GM12801 (cell line): Measurements from ENCODE around the gene PAMR1.

ENCODE experiments used
- CTCF ChIP-seq: IDR thresholded peaks from one replicate; pipeline ENCODE4 v1.5.1; 2011; ENCODE audit warnings: control low read depth; ENCODE audit not compliant: insufficient read length; ENCODE audit errors: extremely low read depth

The PAMR1 gene

GRCh38 chr11:35466058-35466457 is 59.4 kb downstream of the PAMR1 start:
- TF ChIP-seq CTCF: no peak

DNA sequence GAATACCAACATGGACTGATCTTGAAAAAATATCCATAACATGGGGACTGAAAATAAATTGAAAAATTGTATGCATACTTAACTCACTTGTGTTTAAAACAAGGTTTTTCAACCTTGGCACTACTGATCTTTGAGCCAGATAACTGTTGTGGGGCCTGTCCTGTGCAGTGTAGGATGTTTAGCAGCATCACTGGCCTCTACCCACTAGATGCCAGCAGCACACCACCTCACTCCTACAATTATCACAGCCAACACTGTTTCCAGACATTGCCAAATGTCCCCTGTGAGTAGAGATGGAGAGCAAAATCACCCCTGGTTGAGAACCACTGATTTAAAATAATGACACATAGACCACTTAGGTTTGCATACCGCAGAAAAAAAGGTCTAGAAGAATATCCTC is 61.1 kb downstream of the PAMR1 start:
- no peak for TF ChIP-seq CTCF

GRCh38 chr11:35463331-35463751 is 62.1 kb downstream of the PAMR1 start:
- no peak for TF ChIP-seq CTCF

GRCh38 chr11:35461917-35462538 is 63.4 kb downstream of the PAMR1 start:
- TF ChIP-seq CTCF: no peak

DNA sequence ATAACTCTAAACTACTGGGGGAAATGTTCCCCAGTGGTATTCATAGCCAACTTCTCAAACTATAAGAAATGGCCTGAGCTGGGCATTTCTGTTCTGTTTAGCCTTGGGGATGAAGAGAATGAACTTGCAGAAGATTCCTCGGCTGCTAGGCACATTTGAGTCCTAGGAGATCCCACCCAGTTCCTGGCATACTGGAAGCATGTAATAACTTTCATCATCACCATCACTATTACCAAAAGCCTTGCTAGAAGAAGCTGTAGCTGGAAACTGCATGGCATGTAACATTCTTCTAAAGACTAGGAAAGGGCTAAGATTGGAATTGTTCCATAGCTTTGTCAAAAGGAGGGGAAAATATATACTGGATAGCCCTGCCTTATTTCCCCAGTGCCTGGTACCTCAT is 65.9 kb downstream of the PAMR1 start:
- no peak for TF ChIP-seq CTCF

DNA sequence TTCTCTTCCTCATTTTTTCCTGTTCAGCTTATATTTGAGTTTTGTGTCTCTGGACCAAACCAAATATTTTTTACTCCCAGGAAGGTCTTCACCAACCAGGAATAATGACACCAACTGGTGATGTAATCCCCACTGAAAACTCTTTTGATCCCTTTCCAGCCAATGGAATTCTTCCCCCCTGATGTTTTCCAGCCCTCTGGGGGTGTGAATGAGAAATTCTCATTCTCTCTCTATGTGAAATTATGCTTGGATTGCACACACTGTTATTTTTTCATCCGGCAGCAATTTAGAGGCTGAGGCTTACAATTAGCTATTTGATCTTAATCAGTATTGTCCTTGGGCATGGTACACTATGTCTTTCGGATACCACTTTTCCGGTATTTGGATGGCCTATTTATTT is 66.6 kb downstream of the PAMR1 start:
- no peak for TF ChIP-seq CTCF

DNA sequence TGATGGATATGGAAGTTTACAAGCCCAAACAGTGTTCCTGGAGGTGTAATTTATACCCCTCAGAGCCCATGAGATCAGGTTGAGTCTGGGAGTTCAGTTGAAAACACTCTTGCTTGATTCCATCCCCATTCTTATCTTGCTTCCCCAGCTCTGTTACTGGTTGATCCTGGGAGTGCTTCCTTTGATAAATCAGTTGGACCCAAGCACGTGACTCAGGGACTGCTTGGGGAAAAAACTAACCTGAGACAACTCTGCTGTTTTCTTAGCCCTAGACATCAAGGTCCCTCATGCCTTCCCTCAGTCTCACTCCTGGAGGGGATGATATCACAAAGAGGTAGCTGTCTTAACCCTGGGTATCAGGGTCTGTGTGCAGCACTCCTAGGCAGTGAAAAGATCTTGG is 71.1 kb downstream of the PAMR1 start:
- no peak for TF ChIP-seq CTCF
